Parathyroid adenoma (tissue), 2 donors: ENCODE results near the gene HOTAIR.

ENCODE experiments used
- H2AFZ ChIP-seq: fragments of 300-600 bp; sonication (generic); one replicate; pipeline ENCODE4 v1.7.0; 2017; ENCODE audit warnings: antibody characterized with exemption, mild to moderate bottlenecking
- H3K27ac ChIP-seq: fragments of 300-600 bp; sonication (generic); one replicate; pipeline ENCODE4 v1.7.0; 2017
- H3K27me3 ChIP-seq: fragments of 300-600 bp; sonication (generic); one replicate; pipeline ENCODE4 v1.7.0; 2017; ENCODE audit warnings: low read length; ENCODE audit not compliant: control insufficient read depth, insufficient read depth
- H3K36me3 ChIP-seq: fragments of 300-600 bp; sonication (generic); one replicate; pipeline ENCODE4 v1.7.0; 2017; ENCODE audit warnings: low read length; ENCODE audit not compliant: control insufficient read depth, insufficient read depth
- H3K4me1 ChIP-seq: fragments of 300-600 bp; sonication (generic); one replicate; pipeline ENCODE4 v1.7.0; 2017; ENCODE audit warnings: control low read depth
- H3K4me2 ChIP-seq: fragments of 300-600 bp; sonication (generic); one replicate; pipeline ENCODE4 v1.7.0; 2017; ENCODE audit warnings: low read length
- H3K4me3 ChIP-seq: fragments of 300-600 bp; sonication (generic); one replicate; pipeline ENCODE4 v1.7.0; 2017; ENCODE audit warnings: low read depth, low read length
- H3K79me2 ChIP-seq: fragments of 300-600 bp; sonication (generic); one replicate; pipeline ENCODE4 v1.7.0; 2017; ENCODE audit warnings: control low read depth
- H3K9ac ChIP-seq: fragments of 300-600 bp; sonication (generic); one replicate; pipeline ENCODE4 v1.7.0; 2017; ENCODE audit warnings: mild to moderate bottlenecking
- H3K9me3 ChIP-seq: fragments of 300-600 bp; sonication (generic); one replicate; pipeline ENCODE4 v1.7.0; 2017; ENCODE audit warnings: low read length; ENCODE audit not compliant: control insufficient read depth
- TF ChIP-seq, protein P1 (sequence below): fragments of 300-600 bp; sonication (generic); IDR thresholded peaks from one replicate; pipeline ENCODE4 v1.7.0; 2017; ENCODE audit warnings: antibody characterized with exemption, mild to moderate bottlenecking
- donor health status: primary hyperparathyroidism.

The HOTAIR gene

GRCh38 chr12:53980802-53981496 lies 6.2 kb upstream of the HOTAIR start:
- H3K27me3 ChIP-seq = peaks cover 38% of the 10 kb centered on the region

DNA sequence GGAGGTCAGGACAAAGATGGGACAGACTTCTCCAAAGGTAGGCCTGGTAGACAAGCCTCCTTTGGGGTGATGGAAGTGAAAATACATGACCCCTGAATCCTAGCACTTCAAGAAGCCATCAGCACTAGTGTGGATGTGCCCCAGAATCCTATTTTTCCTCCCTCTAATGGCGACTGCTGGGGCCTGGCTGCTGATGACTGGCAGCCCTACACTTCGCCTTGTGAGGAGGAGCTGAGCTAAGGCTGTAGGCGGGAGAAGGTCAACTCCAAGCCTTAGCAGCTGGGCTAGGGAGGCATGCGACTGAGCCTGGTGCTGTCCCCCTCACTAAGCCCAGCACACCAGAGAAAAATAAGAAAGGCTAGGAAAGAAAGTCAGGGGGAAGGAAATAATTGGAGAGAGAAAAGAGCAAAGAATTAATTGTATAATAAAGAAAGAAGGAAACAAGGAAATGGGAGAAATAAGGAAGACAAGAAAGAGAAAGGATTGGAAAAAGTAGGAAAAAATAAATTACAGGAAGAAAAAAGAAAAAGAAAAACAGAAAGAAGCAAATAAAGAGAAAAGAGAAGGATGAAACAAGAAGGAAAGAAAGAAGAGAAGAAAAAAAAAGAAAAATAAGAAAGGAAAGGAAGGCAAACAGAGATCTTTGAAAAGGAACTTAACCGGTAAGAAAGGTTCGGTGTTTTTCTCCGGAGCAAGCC lies 5.5 kb upstream of the HOTAIR start:
- no peak overlapping the region for H3K4me3 ChIP-seq
- no peaks in the 10 kb centered on the region for H3K79me2 ChIP-seq
- H3K27ac ChIP-seq = no peak overlapping the region
- H3K9me3 ChIP-seq = no peaks in the 10 kb centered on the region
- H3K27me3 ChIP-seq = peaks cover 31% of the 10 kb centered on the region
- no peak overlapping the region for H3K4me2 ChIP-seq
- no peaks in the 10 kb centered on the region for H3K4me1 ChIP-seq
- no peaks in the 10 kb centered on the region for H3K36me3 ChIP-seq
- TF ChIP-seq, protein P1, sequence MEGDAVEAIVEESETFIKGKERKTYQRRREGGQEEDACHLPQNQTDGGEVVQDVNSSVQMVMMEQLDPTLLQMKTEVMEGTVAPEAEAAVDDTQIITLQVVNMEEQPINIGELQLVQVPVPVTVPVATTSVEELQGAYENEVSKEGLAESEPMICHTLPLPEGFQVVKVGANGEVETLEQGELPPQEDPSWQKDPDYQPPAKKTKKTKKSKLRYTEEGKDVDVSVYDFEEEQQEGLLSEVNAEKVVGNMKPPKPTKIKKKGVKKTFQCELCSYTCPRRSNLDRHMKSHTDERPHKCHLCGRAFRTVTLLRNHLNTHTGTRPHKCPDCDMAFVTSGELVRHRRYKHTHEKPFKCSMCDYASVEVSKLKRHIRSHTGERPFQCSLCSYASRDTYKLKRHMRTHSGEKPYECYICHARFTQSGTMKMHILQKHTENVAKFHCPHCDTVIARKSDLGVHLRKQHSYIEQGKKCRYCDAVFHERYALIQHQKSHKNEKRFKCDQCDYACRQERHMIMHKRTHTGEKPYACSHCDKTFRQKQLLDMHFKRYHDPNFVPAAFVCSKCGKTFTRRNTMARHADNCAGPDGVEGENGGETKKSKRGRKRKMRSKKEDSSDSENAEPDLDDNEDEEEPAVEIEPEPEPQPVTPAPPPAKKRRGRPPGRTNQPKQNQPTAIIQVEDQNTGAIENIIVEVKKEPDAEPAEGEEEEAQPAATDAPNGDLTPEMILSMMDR = no peak
- H2AFZ ChIP-seq = no peak overlapping the region
- no peak overlapping the region for H3K9ac ChIP-seq

More at GRCh38 chr12:53980802-53981496, 6.2 kb upstream of the HOTAIR start:
- H3K9ac ChIP-seq = no peak overlapping the region
- no peak overlapping the region for H3K4me2 ChIP-seq
- H3K4me1 ChIP-seq = no peaks in the 10 kb centered on the region
- no peaks in the 10 kb centered on the region for H3K36me3 ChIP-seq
- no peak overlapping the region for H2AFZ ChIP-seq
- H3K9me3 ChIP-seq = no peaks in the 10 kb centered on the region
- no peak overlapping the region for H3K4me3 ChIP-seq
- no peaks in the 10 kb centered on the region for H3K79me2 ChIP-seq
- no peak overlapping the region for H3K27ac ChIP-seq
- TF ChIP-seq, protein P1 = no peak

- TF ChIP-seq, protein P1 = no peak
- Histone ChIP-seq H3K4me1 (no peaks in the 10 kb centered on the region), H3K27me3 (peaks cover 34% of the 10 kb centered on the region), H3K9ac (no peak overlapping the region), H3K9me3 (no peaks in the 10 kb centered on the region), H3K36me3 (no peaks in the 10 kb centered on the region), H3K4me3 (no peak overlapping the region), H3K27ac (no peak overlapping the region), H2AFZ (no peak overlapping the region), H3K79me2 (no peaks in the 10 kb centered on the region), H3K4me2 (no peak overlapping the region)
Measured at GRCh38 chr12:53978477-53979356, 4.0 kb upstream of the HOTAIR start.

DNA sequence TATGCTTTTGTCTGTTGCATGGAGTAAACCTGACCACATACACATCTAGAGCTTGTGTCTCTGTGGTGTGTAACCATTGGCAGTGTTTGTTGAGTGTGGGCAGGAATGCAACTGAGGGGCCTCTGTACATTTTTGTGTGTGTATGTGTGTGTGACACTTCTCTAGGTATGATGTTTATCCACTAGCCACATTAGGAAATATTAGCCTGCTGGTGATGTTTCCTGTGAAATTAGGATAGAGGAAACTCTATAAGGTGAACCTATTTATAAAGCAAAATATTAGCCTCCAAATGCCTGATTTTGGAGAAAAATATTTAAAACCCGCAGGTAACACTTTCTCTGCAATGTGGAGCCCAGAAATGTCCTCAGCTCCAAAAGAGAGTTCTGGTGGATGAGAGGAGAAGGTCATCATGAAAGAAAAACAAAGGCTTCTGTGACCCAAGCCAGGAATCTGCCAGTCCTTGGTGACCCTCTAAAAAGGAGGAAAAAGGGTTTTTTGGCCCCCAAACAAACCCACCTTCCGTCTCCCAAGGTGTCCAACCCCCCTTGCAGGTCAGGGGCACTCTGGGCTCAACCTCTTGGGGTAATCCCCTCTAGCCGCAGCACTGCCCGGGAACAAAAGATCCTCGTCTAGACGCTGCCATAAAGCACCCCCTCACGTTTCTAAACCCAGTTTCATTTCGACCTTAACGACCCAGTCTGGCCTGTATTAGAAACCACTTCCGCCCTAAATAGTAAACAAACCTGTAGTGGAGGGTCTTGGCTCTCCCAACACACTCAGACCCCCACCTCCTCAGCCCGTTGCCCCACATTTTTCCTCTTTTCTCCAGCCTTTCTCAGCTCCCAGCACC lies 3.1 kb upstream of the HOTAIR start:
- H3K4me3 ChIP-seq = no peak overlapping the region
- no peak overlapping the region for H3K27ac ChIP-seq
- no peaks in the 10 kb centered on the region for H3K36me3 ChIP-seq
- H3K9ac ChIP-seq = no peak overlapping the region
- H3K9me3 ChIP-seq = no peaks in the 10 kb centered on the region
- H3K4me2 ChIP-seq = no peak overlapping the region
- no peaks in the 10 kb centered on the region for H3K4me1 ChIP-seq
- TF ChIP-seq, protein P1 = no peak
- no peak overlapping the region for H2AFZ ChIP-seq
- peaks cover 35% of the 10 kb centered on the region for H3K27me3 ChIP-seq
- no peaks in the 10 kb centered on the region for H3K79me2 ChIP-seq
